Measurements from ENCODE around the gene APOL2. TPM values are rescaled to one million over a fixed set of nuclear protein-coding genes. Genes with fewer than 3 reads are reported as not detected.
"Not testable (repeated sequence)": the region's sequence is repeated elsewhere in the genome, so short reads cannot be mapped to it uniquely, and the experiment has no call there.

The APOL2 gene
- 26.5 TPM for total RNA-seq (ENCODE audit: insufficient read depth, low replicate concordance)

- peak; percentile 98 for DNase-seq (ENCODE audit: low spot score)
Measured at GRCh38 chr22:36239401-36240171, at the start of gene APOL2. Gene APOL2 (minus strand): TSS chr22:36239527. CDS start chr22:36233162, 6,365 bp downstream.

- no peak for DNase-seq (ENCODE audit: low spot score)
Measured at GRCh38 chr22:36288571-36289405, 49.5 kb upstream of the APOL2 start.

- DNase-seq (ENCODE audit: low spot score): no peak
Measured at GRCh38 chr22:36287881-36288515, 48.7 kb upstream of the APOL2 start.

- peak; percentile 63 for DNase-seq (ENCODE audit: low spot score)
Measured at GRCh38 chr22:36286096-36286957, 47.0 kb upstream of the APOL2 start.

GRCh38 chr22:36285545-36285944 is 46.2 kb upstream of the APOL2 start:
- no peak for DNase-seq (ENCODE audit: low spot score)

GRCh38 chr22:36285017-36285416 is 45.7 kb upstream of the APOL2 start:
- no peak for DNase-seq (ENCODE audit: low spot score)

- DNase-seq (ENCODE audit: low spot score): no peak
Measured at GRCh38 chr22:36284171-36284571, 44.8 kb upstream of the APOL2 start.

GRCh38 chr22:36282328-36282831 is 43.1 kb upstream of the APOL2 start:
- no peak for DNase-seq (ENCODE audit: low spot score)

GRCh38 chr22:36281781-36282327 is 42.5 kb upstream of the APOL2 start:
- no peak for DNase-seq (ENCODE audit: low spot score)

- DNase-seq (ENCODE audit: low spot score): no peak
Measured at GRCh38 chr22:36280379-36280778, 41.1 kb upstream of the APOL2 start.

GRCh38 chr22:36279219-36279666 is 39.9 kb upstream of the APOL2 start:
- DNase-seq (ENCODE audit: low spot score): no peak

- peak; percentile 60 for DNase-seq (ENCODE audit: low spot score)
Measured at GRCh38 chr22:36277482-36278291, 38.4 kb upstream of the APOL2 start.

- DNase-seq (ENCODE audit: low spot score): no peak
Measured at GRCh38 chr22:36274531-36274930, 35.2 kb upstream of the APOL2 start.

GRCh38 chr22:36271951-36272350 is 32.6 kb upstream of the APOL2 start:
- DNase-seq (ENCODE audit: low spot score): not testable (repeated sequence)

- not testable (repeated sequence) for DNase-seq (ENCODE audit: low spot score)
Measured at GRCh38 chr22:36271231-36271630, 31.9 kb upstream of the APOL2 start.

GRCh38 chr22:36267896-36268485 is 28.7 kb upstream of the APOL2 start:
- DNase-seq (ENCODE audit: low spot score): no peak

- DNase-seq (ENCODE audit: low spot score): no peak
Measured at GRCh38 chr22:36267058-36267457, 27.7 kb upstream of the APOL2 start.

GRCh38 chr22:36263886-36264664 is 24.7 kb upstream of the APOL2 start:
- not testable (repeated sequence) for DNase-seq (ENCODE audit: low spot score)
